CD14-positive monocyte (primary cell): ENCODE data around the gene HSPB2. TPM values are rescaled to one million over a fixed set of nuclear protein-coding genes. Genes with fewer than 3 reads are reported as not detected.
A peak's percentile ranks its signal among the peaks of the same experiment; 100 is the strongest.

Source experiments
- DNase-seq, 3 donors: peaks; one replicate each; pipeline ENCODE4 v3.0.0-alpha.2; 2011 to 2022
- H2AFZ ChIP-seq: 2 replicates; pipeline ENCODE4 v1.6.0; 2012; ENCODE audit warnings: mild to moderate bottlenecking, low read depth, low read length, inconsistent platforms; ENCODE audit not compliant: insufficient read depth, poor library complexity, severe bottlenecking
- H3K27ac ChIP-seq, 2 donors: 1 replicate in 1 of 2; 2 replicates in 1 of 2; pipeline ENCODE4 v1.5.1; 2012 to 2013; ENCODE audit warnings: low read length in 2 of 2, control low read depth in 1 of 2, inconsistent platforms in 1 of 2, low read depth in 1 of 2, mild to moderate bottlenecking in 1 of 2
- H3K27me3 ChIP-seq, 2 donors: one replicate each; pipeline versions ENCODE4 v1.6.0 to v1.6.1; 2011 to 2013; ENCODE audit warnings: low read length in 2 of 2; ENCODE audit not compliant: control insufficient read depth in 2 of 2, insufficient read depth in 2 of 2
- H3K36me3 ChIP-seq, 2 donors: replicated peaks in 1 of 2; 1 replicate in 1 of 2; 2 replicates in 1 of 2; pipeline versions ENCODE4 v1.5.1 to v1.6.1; 2012 to 2013; ENCODE audit warnings: low read length in 2 of 2, control low read depth in 1 of 2, inconsistent platforms in 1 of 2, mild to moderate bottlenecking in 1 of 2; ENCODE audit not compliant: insufficient read depth in 2 of 2, control insufficient read depth in 1 of 2
- H3K4me1 ChIP-seq, 2 donors: 1 replicate in 1 of 2; 2 replicates in 1 of 2; pipeline versions ENCODE4 v1.5.1 to v1.6.1; 2012 to 2013; ENCODE audit warnings: low read length in 2 of 2, control low read depth in 1 of 2, inconsistent platforms in 1 of 2, mild to moderate bottlenecking in 1 of 2, moderate library complexity in 1 of 2; ENCODE audit not compliant: insufficient read depth in 2 of 2, control insufficient read depth in 1 of 2
- H3K4me2 ChIP-seq: replicated peaks from 2 replicates; pipeline ENCODE3; 2012; ENCODE audit warnings: low read length, moderate library complexity, mild to moderate bottlenecking; ENCODE audit not compliant: poor library complexity, severe bottlenecking; ENCODE audit errors: extremely low read depth
- H3K4me3 ChIP-seq, 3 experiments: fragments of 200-600 bp in 1 of 3; sonication (generic) in 1 of 3; replicated peaks in 1 of 3; 1 replicate in 2 of 3; 2 replicates in 1 of 3; pipeline ENCODE4 v1.5.1; 2011 to 2013; ENCODE audit warnings: low read length in 3 of 3, mild to moderate bottlenecking in 3 of 3, control low read depth in 2 of 3, low read depth in 2 of 3, inconsistent platforms in 1 of 3, moderate library complexity in 1 of 3
- H3K79me2 ChIP-seq: 2 replicates; pipeline ENCODE4 v1.6.0; 2012; ENCODE audit warnings: mild to moderate bottlenecking, control low read depth, inconsistent platforms, low read length, moderate library complexity; ENCODE audit not compliant: insufficient read depth
- H3K9ac ChIP-seq: 2 replicates; pipeline ENCODE4 v1.6.0; 2017; ENCODE audit warnings: low read length, mild to moderate bottlenecking; ENCODE audit not compliant: insufficient read depth, poor library complexity, severe bottlenecking
- H3K9me3 ChIP-seq, 2 donors: replicated peaks in 1 of 2; 1 replicate in 1 of 2; 2 replicates in 1 of 2; pipeline versions ENCODE4 v1.5.1 to v1.6.1; 2012 to 2013; ENCODE audit warnings: low read length in 2 of 2, control low read depth in 1 of 2; ENCODE audit not compliant: control insufficient read depth in 1 of 2, insufficient read depth in 1 of 2
- H4K20me1 ChIP-seq: 2 replicates; pipeline ENCODE4 v1.6.0; 2012; ENCODE audit warnings: mild to moderate bottlenecking, low read length, control low read depth, moderate library complexity; ENCODE audit not compliant: insufficient read depth
- H3K27ac Mint-ChIP-seq, 7 donors: one replicate each; pipeline ENCODE4 v1.8.0; 2020; ENCODE audit warnings: mild to moderate bottlenecking in 7 of 7, mixed read lengths in 7 of 7, moderate library complexity in 6 of 7, inconsistent platforms in 2 of 7
- H3K27me3 Mint-ChIP-seq, 3 donors: one replicate each; pipeline ENCODE4 v1.8.0; 2021 to 2022; ENCODE audit warnings: low read depth in 3 of 3, mild to moderate bottlenecking in 3 of 3, mixed read lengths in 3 of 3, moderate library complexity in 3 of 3, inconsistent platforms in 1 of 3
- H3K36me3 Mint-ChIP-seq, 2 donors: one replicate each; pipeline ENCODE4 v1.8.0; 2020; ENCODE audit warnings: mixed read lengths in 2 of 2, inconsistent platforms in 1 of 2, mild to moderate bottlenecking in 1 of 2
- H3K4me1 Mint-ChIP-seq: one replicate; pipeline ENCODE4 v1.8.0; 2020; ENCODE audit warnings: mild to moderate bottlenecking, mixed read lengths
- H3K4me3 Mint-ChIP-seq, 2 donors: one replicate each; pipeline ENCODE4 v1.8.0; 2020; ENCODE audit warnings: mild to moderate bottlenecking in 2 of 2, mixed read lengths in 2 of 2, moderate library complexity in 1 of 2
- H3K9me3 Mint-ChIP-seq, 7 donors: one replicate each; pipeline ENCODE4 v1.8.0; 2020 to 2022; ENCODE audit warnings: mixed read lengths in 7 of 7, mild to moderate bottlenecking in 6 of 7, moderate library complexity in 6 of 7, inconsistent platforms in 2 of 7
- WGBS: methylation state at CpG from one replicate; pipeline ENCODE4 v1.1.5; 2013; ENCODE audit warnings: missing lambda C conversion rate; ENCODE audit not compliant: insufficient coverage; 5-methylcytosine and 5-hydroxymethylcytosine counted together
- intact Hi-C, 2 donors: fragments of 100-400 bp; cut with micrococcal nuclease; formaldehyde crosslinking; loops; one replicate each; pipeline versions ENCODE4 v1.15.0 to v1.15.1; 2023
- polyA plus RNA-seq, 3 donors: library from polyadenylated mRNA; depleted of rRNA in 1 of 3; unstranded in 2 of 3; stranded (reverse) in 1 of 3; fragments of 300-500 nt in 2 of 3; fragments of >200 nt in 1 of 3; fragmentation: Illumina TruSeq in 2 of 3; gene quantifications; 1 replicate in 2 of 3; 2 replicates in 1 of 3; pipeline ENCODE4 v1.2.3, GENCODE V29; 2012 to 2021
- TF ChIP-seq, protein P1 (sequence below): fragments of 200-600 bp; IDR thresholded peaks from one replicate; pipeline ENCODE4 v1.8.0; 2022; ENCODE audit warnings: antibody characterized with exemption, mild to moderate bottlenecking

HSPB2 gene
- polyA plus RNA-seq, 3 donors = not detected

- H3K9me3 ChIP-seq = no peaks in the 10 kb centered on the region
- no peak for DNase-seq
- Mint-ChIP-seq H3K36me3 (no peaks in the 10 kb centered on the region), H3K27me3 (peaks cover 1 to 2% (median 1%) of the 10 kb centered on the region in 3 donors), H3K9me3 (peaks cover 0 to 2% (median 0%) of the 10 kb centered on the region in 7 donors), H3K27ac (no peak overlapping the region), H3K4me3 (no peak overlapping the region), H3K4me1 (peaks cover 20% of the 10 kb centered on the region)
- H3K36me3 ChIP-seq = no peaks in the 10 kb centered on the region
- H3K9ac ChIP-seq = no peak overlapping the region
- H3K27ac ChIP-seq = no peak overlapping the region
- H3K4me3 ChIP-seq = no peak overlapping the region
- TF ChIP-seq, protein P1, sequence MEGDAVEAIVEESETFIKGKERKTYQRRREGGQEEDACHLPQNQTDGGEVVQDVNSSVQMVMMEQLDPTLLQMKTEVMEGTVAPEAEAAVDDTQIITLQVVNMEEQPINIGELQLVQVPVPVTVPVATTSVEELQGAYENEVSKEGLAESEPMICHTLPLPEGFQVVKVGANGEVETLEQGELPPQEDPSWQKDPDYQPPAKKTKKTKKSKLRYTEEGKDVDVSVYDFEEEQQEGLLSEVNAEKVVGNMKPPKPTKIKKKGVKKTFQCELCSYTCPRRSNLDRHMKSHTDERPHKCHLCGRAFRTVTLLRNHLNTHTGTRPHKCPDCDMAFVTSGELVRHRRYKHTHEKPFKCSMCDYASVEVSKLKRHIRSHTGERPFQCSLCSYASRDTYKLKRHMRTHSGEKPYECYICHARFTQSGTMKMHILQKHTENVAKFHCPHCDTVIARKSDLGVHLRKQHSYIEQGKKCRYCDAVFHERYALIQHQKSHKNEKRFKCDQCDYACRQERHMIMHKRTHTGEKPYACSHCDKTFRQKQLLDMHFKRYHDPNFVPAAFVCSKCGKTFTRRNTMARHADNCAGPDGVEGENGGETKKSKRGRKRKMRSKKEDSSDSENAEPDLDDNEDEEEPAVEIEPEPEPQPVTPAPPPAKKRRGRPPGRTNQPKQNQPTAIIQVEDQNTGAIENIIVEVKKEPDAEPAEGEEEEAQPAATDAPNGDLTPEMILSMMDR = no peak
- H3K79me2 ChIP-seq = no peaks in the 10 kb centered on the region
- no CpG with 5 or more reads among the region's 4 CpGs for WGBS
- peaks cover 14 to 22% of the 10 kb centered on the region in 2 donors for H3K4me1 ChIP-seq
- no peaks in the 10 kb centered on the region for H4K20me1 ChIP-seq
- no peak overlapping the region for H3K4me2 ChIP-seq
- intact Hi-C loops = no loop called here
- H2AFZ ChIP-seq = no peak overlapping the region
- H3K27me3 ChIP-seq = no peaks in the 10 kb centered on the region
These were observed 26.5 kb upstream of the HSPB2 start for GRCh38 chr11:111886032-111886431.

- no peaks in the 10 kb centered on the region for H3K27me3 ChIP-seq
- 40% methylated on average over 1 of the region's 2 CpGs for WGBS
- no peaks in the 10 kb centered on the region for H3K79me2 ChIP-seq
- H3K36me3 ChIP-seq = no peaks in the 10 kb centered on the region
- H3K4me3 ChIP-seq = no peak overlapping the region
- no peaks in the 10 kb centered on the region for H3K9me3 ChIP-seq
- TF ChIP-seq, protein P1 = no peak
- H3K27ac ChIP-seq = no peak overlapping the region
- intact Hi-C loops = no loop called here
- Mint-ChIP-seq H3K4me3 (no peak overlapping the region), H3K27ac (peak overlapping the region in 1 of 7 donors; percentile 50), H3K4me1 (peaks cover 14% of the 10 kb centered on the region), H3K9me3 (peaks cover 0 to 2% (median 0%) of the 10 kb centered on the region in 7 donors), H3K27me3 (peaks cover 1 to 2% (median 1%) of the 10 kb centered on the region in 3 donors), H3K36me3 (no peaks in the 10 kb centered on the region)
- no peaks in the 10 kb centered on the region for H4K20me1 ChIP-seq
- peaks cover 8 to 14% of the 10 kb centered on the region in 2 donors for H3K4me1 ChIP-seq
- H2AFZ ChIP-seq = no peak overlapping the region
- no peak for DNase-seq
- no peak overlapping the region for H3K4me2 ChIP-seq
- no peak overlapping the region for H3K9ac ChIP-seq
These were observed 25.7 kb upstream of the HSPB2 start for GRCh38 chr11:111886844-111887243.
